Kidney (tissue), 14 donors: ENCODE results near the gene ECM1. TPM values are rescaled to one million over a fixed set of nuclear protein-coding genes. Genes with fewer than 3 reads are reported as not detected.
A peak's percentile ranks its signal among the peaks of the same experiment; 100 is the strongest.

Source experiments
- DNase-seq, 5 donors: peaks; one replicate each; pipeline ENCODE4 v3.0.0-alpha.2; 2013 to 2020
- FAIRE-seq: peaks from 2 replicates; lab custom pipeline; 2012; peaks lifted over from hg19 to GRCh38; lab: Jason Lieb, UNC
- H3K27ac ChIP-seq, 2 donors: one replicate each; pipeline ENCODE4 v1.7.0; 2013; ENCODE audit warnings: low read depth in 2 of 2, low read length in 2 of 2, inconsistent platforms in 1 of 2
- H3K27me3 ChIP-seq: one replicate; pipeline ENCODE4 v1.7.1; 2013; ENCODE audit warnings: low read length, inconsistent platforms; ENCODE audit not compliant: control insufficient read depth, insufficient read depth
- H3K36me3 ChIP-seq, 3 donors: one replicate each; pipeline versions ENCODE4 v1.7.0 to v1.7.1; 2013; ENCODE audit warnings: low read length in 3 of 3, control low read depth in 1 of 3, inconsistent platforms in 1 of 3; ENCODE audit not compliant: insufficient read depth in 3 of 3, control insufficient read depth in 2 of 3
- H3K4me1 ChIP-seq, 3 donors: one replicate each; pipeline versions ENCODE4 v1.7.0 to v1.7.1; 2013; ENCODE audit warnings: low read length in 3 of 3, inconsistent platforms in 1 of 3, low read depth in 1 of 3; ENCODE audit not compliant: control insufficient read depth in 2 of 3, insufficient read depth in 2 of 3
- H3K4me3 ChIP-seq, 3 donors: one replicate each; pipeline versions ENCODE4 v1.7.0 to v1.8.1; 2013; ENCODE audit warnings: low read length in 3 of 3, control low read depth in 1 of 3, inconsistent platforms in 1 of 3
- H3K9ac ChIP-seq, 3 donors: one replicate each; pipeline versions ENCODE4 v1.7.0 to v1.7.1; 2013; ENCODE audit warnings: low read length in 3 of 3, control low read depth in 1 of 3, inconsistent platforms in 1 of 3
- H3K9me3 ChIP-seq, 3 donors: one replicate each; pipeline versions ENCODE4 v1.7.0 to v1.7.1; 2013; ENCODE audit warnings: low read length in 3 of 3, control low read depth in 1 of 3, inconsistent platforms in 1 of 3; ENCODE audit not compliant: control insufficient read depth in 2 of 3, insufficient read depth in 1 of 3
- CTCF ChIP-seq: IDR thresholded peaks from 3 replicates; pipeline ENCODE4 v1.5.1; 2012; ENCODE audit warnings: mild to moderate bottlenecking, moderate library complexity, borderline replicate concordance; ENCODE audit not compliant: insufficient read depth; ENCODE audit errors: extremely low read depth
- intact Hi-C: fragments of 100-400 bp; cut with DNase I; formaldehyde crosslinking; loops from one replicate; pipeline ENCODE4 v1.11.1; 2022
- polyA plus RNA-seq: library from polyadenylated mRNA; stranded (reverse); fragments of 350-450 nt; fragmentation: Illumina TruSeq; extraction: RNeasy Lipid Tissue Mini Kit (QIAGEN cat#74804); gene quantifications from one replicate; pipeline ENCODE4 v1.2.3, GENCODE V29; 2014; ENCODE audit warnings: low read depth, low replicate concordance; ENCODE audit not compliant: insufficient read depth
- total RNA-seq: library from RNA; stranded (reverse); fragmentation: NEBNext Ultra II Directional; extraction: Animal tissue kit (Norgen Biotek cat#: 25700); gene quantifications from one replicate; pipeline ENCODE4 v1.2.1, GENCODE V29; 2021
- donor health status: control.
- donor health status: control.
- donor health status: control.
- donor health status: control.
- donor health status: control.
- donor health status: DM: yes; HTN: yes; CAD: no.
- donor health status: Normal renal cell carcinoma (clear cell type).

Gene ECM1
- total and polyA plus RNA-seq, 2 donors from 2014 or later = 9.2 to 36.4 TPM

GRCh38 chr1:150514913-150515327, 7.0 kb downstream of the ECM1 start:
- TF ChIP-seq CTCF = no peak
- Histone ChIP-seq H3K9me3 (no peaks in the 10 kb centered on the region), H3K4me1 (peaks cover 2 to 4% (median 3%) of the 10 kb centered on the region in 3 donors), H3K27ac (peak overlapping the region; percentile 16 to 53), H3K27me3 (no peaks in the 10 kb centered on the region), H3K4me3 (peak overlapping the region; percentile 56 to 89 (median 75)), H3K36me3 (no peaks in the 10 kb centered on the region), H3K9ac (peak overlapping the region; percentile 2 to 78 (median 74))
- DNase-seq = no peak
- FAIRE-seq = no peak
- intact Hi-C loops = no loop called here

- H3K4me3 ChIP-seq = peak within 1 kb of the TSS; percentile 56 to 89 (median 75)
- no peak for FAIRE-seq
- no peaks in the 10 kb centered on the region for H3K27me3 ChIP-seq
- H3K4me1 ChIP-seq = peaks cover 2 to 4% (median 3%) of the 10 kb centered on the region in 3 donors
- H3K27ac ChIP-seq = peak within 1 kb of the TSS; percentile 53 to 63
- H3K9ac ChIP-seq = peak within 1 kb of the TSS; percentile 29 to 78 (median 74)
- peak; percentile 10 for TF ChIP-seq CTCF
- peak; percentile 96 to 99 (median 98) for DNase-seq
- intact Hi-C loops = no loop called here
- H3K36me3 ChIP-seq = no peaks in the 10 kb centered on the region
- no peaks in the 10 kb centered on the region for H3K9me3 ChIP-seq
Measured at GRCh38 chr1:150515328-150516049, 7.6 kb downstream of the ECM1 start, which contains the start of gene FALEC. TSS of gene FALEC (plus strand) at chr1:150515752.

GRCh38 chr1:150516050-150516591, 8.2 kb downstream of the ECM1 start:
- FAIRE-seq = no peak
- H3K9me3 ChIP-seq = no peaks in the 10 kb centered on the region
- peaks cover 2 to 4% (median 3%) of the 10 kb centered on the region in 3 donors for H3K4me1 ChIP-seq
- H3K27me3 ChIP-seq = no peaks in the 10 kb centered on the region
- DNase-seq = peak in 3 of 5 donors; percentile 47 to 56 (median 48)
- no peaks in the 10 kb centered on the region for H3K36me3 ChIP-seq
- TF ChIP-seq CTCF = no peak
- intact Hi-C loops = no loop called here
- H3K27ac ChIP-seq = no peak overlapping the region
- H3K4me3 ChIP-seq = peak overlapping the region; percentile 0 to 75 (median 46)
- H3K9ac ChIP-seq = peak overlapping the region in 2 of 3 donors; percentile 2 to 35
